K562 (cell line): Measurements from ENCODE around the gene MTHFR. TPM values are rescaled to one million over a fixed set of nuclear protein-coding genes. Genes with fewer than 3 reads are reported as not detected.

Experiments
- ATF4 ChIP-seq: fragments of 450-650 bp; formaldehyde crosslinking; IDR thresholded peaks from 2 replicates; pipeline ENCODE4 v1.4.0; 2022; ENCODE audit warnings: mild to moderate bottlenecking, moderate library complexity
- CCNT2 ChIP-seq: IDR thresholded peaks from 2 replicates; pipeline ENCODE4 v1.6.1; 2011; ENCODE audit warnings: borderline replicate concordance, low read depth, mild to moderate bottlenecking, moderate library complexity, mixed read lengths, low read length; ENCODE audit not compliant: insufficient read length; ENCODE audit errors: extremely low read depth
- CHD1 ChIP-seq: fragments of 200-600 bp; sonication (generic); IDR thresholded peaks from one replicate; pipeline ENCODE4 v1.6.1; 2012; ENCODE audit warnings: mild to moderate bottlenecking, moderate library complexity, low read length, inconsistent platforms
- CTBP1 ChIP-seq: fragments of 450-650 bp; IDR thresholded peaks from 2 replicates; pipeline ENCODE4 v1.6.1; 2016; ENCODE audit warnings: borderline replicate concordance
- DIDO1 ChIP-seq: fragments of 450-650 bp; IDR thresholded peaks from 2 replicates; pipeline ENCODE4 v1.6.1; 2016; ENCODE audit warnings: low read depth, missing biosample characterization, missing genetic modification characterization
- ELF2 ChIP-seq: fragments of 250-450 bp; sonication (Bioruptor Pico); IDR thresholded peaks from 2 replicates; pipeline ENCODE4 v1.5.0; 2021; ENCODE audit warnings: mild to moderate bottlenecking
- FOXP1 ChIP-seq: sonication (generic); formaldehyde crosslinking; IDR thresholded peaks from 2 replicates; pipeline ENCODE4 v1.8.0; 2022; ENCODE audit warnings: mild to moderate bottlenecking, missing genetic modification reagents
- GTF2A2 ChIP-seq: IDR thresholded peaks from 2 replicates; pipeline ENCODE4 v1.6.1; 2016; ENCODE audit warnings: mild to moderate bottlenecking, missing genetic modification characterization, missing compliant biosample characterization
- KDM1A ChIP-seq, 2 experiments: fragments of 450-650 bp; IDR thresholded peaks; 2 replicates each; pipeline ENCODE4 v1.6.1; 2016; ENCODE audit warnings: mild to moderate bottlenecking in 2 of 2
- KHSRP ChIP-seq: fragments of 450-650 bp; IDR thresholded peaks from 2 replicates; pipeline ENCODE4 v1.6.1; 2017
- KLF13 ChIP-seq: fragments of 450-650 bp; IDR thresholded peaks from 2 replicates; pipeline ENCODE4 v1.6.1; 2016; ENCODE audit warnings: missing genetic modification characterization, low read depth, mild to moderate bottlenecking, missing compliant biosample characterization, moderate library complexity, borderline replicate concordance
- MAX ChIP-seq: sonication (generic); formaldehyde crosslinking; IDR thresholded peaks from 2 replicates; pipeline ENCODE4 v1.9.0; 2022; ENCODE audit warnings: mild to moderate bottlenecking, missing genetic modification reagents
- MAZ ChIP-seq, 2 experiments: fragments of 450-650 bp in 1 of 2; sonication (generic) in 1 of 2; formaldehyde crosslinking; IDR thresholded peaks in 1 of 2; conservative IDR thresholded peaks in 1 of 2; 2 replicates each; pipeline versions ENCODE4 v1.4.0 to v1.5.0; 2020; ENCODE audit warnings: mild to moderate bottlenecking in 1 of 2, missing genetic modification reagents in 1 of 2
- NCOA1 ChIP-seq: fragments of 450-650 bp; IDR thresholded peaks from 2 replicates; pipeline ENCODE4 v1.6.1; 2016; ENCODE audit warnings: low read depth
- POLR2B ChIP-seq: fragments of 450-650 bp; IDR thresholded peaks from 2 replicates; pipeline ENCODE4 v1.6.1; 2018; ENCODE audit warnings: low read depth; ENCODE audit not compliant: partially characterized antibody
- RBFOX2 ChIP-seq: fragments of 200-400 bp; formaldehyde crosslinking; IDR thresholded peaks from 2 replicates; pipeline ENCODE4 v1.6.1; 2017; ENCODE audit warnings: low read depth, mild to moderate bottlenecking, low read length, moderate library complexity
- SMARCE1 ChIP-seq: fragments of 450-650 bp; IDR thresholded peaks from 2 replicates; pipeline ENCODE4 v1.7.1; 2016; ENCODE audit warnings: mild to moderate bottlenecking
- TAF7 ChIP-seq: fragments of 450-650 bp; IDR thresholded peaks from 2 replicates; pipeline ENCODE4 v1.6.1; 2016; ENCODE audit warnings: missing genetic modification characterization, missing compliant biosample characterization
- THAP7 ChIP-seq: fragments of 250-450 bp; sonication (Bioruptor Pico); IDR thresholded peaks from 2 replicates; pipeline ENCODE4 v1.5.0; 2021
- ZBED1 ChIP-seq: IDR thresholded peaks from 2 replicates; pipeline ENCODE4 v1.6.1; 2014
- ZBTB12 ChIP-seq: fragments of 250-450 bp; sonication (Bioruptor Pico); IDR thresholded peaks from 2 replicates; pipeline ENCODE4 v1.4.0; 2020
- ZBTB33 ChIP-seq: sonication (generic); formaldehyde crosslinking; IDR thresholded peaks from 2 replicates; pipeline ENCODE4 v1.8.1; 2023; ENCODE audit warnings: mild to moderate bottlenecking, missing genetic modification reagents
- polyA plus RNA-seq, 8 experiments: library from polyadenylated mRNA; depleted of rRNA in 4 of 8; stranded (reverse) in 5 of 8; unstranded in 3 of 8; fragments of >200 nt; fragmentation: Nextera tagmentation in 2 of 8; fragmentation: Illumina TruSeq in 1 of 8; extraction: Ambion mirVana in 2 of 8; extraction: Trizol in 1 of 8; gene quantifications; 2 replicates each; pipeline versions ENCODE4 v1.2.1 to v1.2.3, GENCODE V29; 2011 to 2014; ENCODE audit warnings: inconsistent platforms in 1 of 8, missing spikeins in 1 of 8
- total RNA-seq, 7 experiments: library from RNA; depleted of rRNA in 6 of 7; stranded (reverse); fragments of >200 nt in 6 of 7; fragmentation: Illumina TruSeq in 2 of 7; extraction: Trizol in 2 of 7; gene quantifications; 2 replicates each; pipeline versions ENCODE4 v1.2.1 to v1.2.3, GENCODE V29; 2011 to 2021; ENCODE audit warnings: low replicate concordance in 1 of 7

Gene MTHFR
- total and polyA plus RNA-seq, 9 of the 15 experiments (the other 6 are each of a cell fraction or from before 2014, with no cell fraction given) = 5.0 to 104 (median 62.6) TPM

GRCh38 chr1:11805422-11806306 is at the start of gene MTHFR, which contains the start of gene CLCN6 (continued):
- TF ChIP-seq DIDO1 = peak; percentile 86
- TF ChIP-seq NCOA1 = 0 out of 2 replicates have a peak, but pooled peaks have one; percentile 16
- 0 out of 2 replicates have a peak, but pooled peaks have one; percentile 21 for TF ChIP-seq ATF4
- peak; percentile 65 for TF ChIP-seq ZBTB33 (CRISPR knock-in tag)
- peak; percentile 92 for TF ChIP-seq CTBP1
- peak; percentile 51; the same call in 1 of the 2 replicates for TF ChIP-seq THAP7 (CRISPR knock-in tag)
- TF ChIP-seq ELF2 (CRISPR knock-in tag) = no peak
- TF ChIP-seq MAZ (CRISPR knock-in tag; conservative IDR thresholded peaks at IDR 0.05 in 1 of 2, IDR thresholded peaks at IDR 0.05 in 1 of 2) = peak; percentile 95 to 98; a peak in 3 of 4 replicates
- peak; percentile 66 for TF ChIP-seq TAF7 (tag)
- peak; percentile 99 for TF ChIP-seq CCNT2
- 0 out of 2 replicates have a peak, but pooled peaks have one; percentile 46 for TF ChIP-seq GTF2A2
- no peak for TF ChIP-seq KDM1A (IDR thresholded peaks at IDR 0.05)
- peak; percentile 85 for TF ChIP-seq FOXP1 (CRISPR knock-in tag)
- 0 out of 2 replicates have a peak, but pooled peaks have one; percentile 22 for TF ChIP-seq KLF13 (tag)
- peak; percentile 99 for TF ChIP-seq RBFOX2
- peak; percentile 98 for TF ChIP-seq MAX
- TF ChIP-seq ZBED1 = 0 out of 2 replicates have a peak, but pooled peaks have one; percentile 44
- TF ChIP-seq CHD1 = peak; percentile 94
- peak; percentile 67; the same call in 1 of the 2 replicates for TF ChIP-seq ZBTB12 (CRISPR knock-in tag)
- peak; percentile 96 for TF ChIP-seq POLR2B
- TF ChIP-seq SMARCE1 = peak; percentile 83
- TF ChIP-seq KHSRP = no peak
